Activated T-cell treated with anti-CD3 and anti-CD28 coated beads, Interleukin-2, amount 50 U/mL, for 48 hours (primary cell): ENCODE measurements around the gene PAXIP1.

Experiments used
- DNase-seq, 2 experiments: peaks; one replicate each; pipeline ENCODE4 v3.0.0-alpha.2; 2020

The PAXIP1 gene

GRCh38 chr7:154910977-154911376, 91.9 kb downstream of the PAXIP1 start:
- DNase-seq = no peak

GRCh38 chr7:154910125-154910524, 92.8 kb downstream of the PAXIP1 start:
- DNase-seq = no peak

- DNase-seq = no peak
Measured at GRCh38 chr7:154909241-154910105, 93.5 kb downstream of the PAXIP1 start.

GRCh38 chr7:154907651-154908620, 95.0 kb downstream of the PAXIP1 start:
- DNase-seq = no peak

GRCh38 chr7:154906736-154907355, 96.1 kb downstream of the PAXIP1 start:
- no peak for DNase-seq

- DNase-seq = no peak
Measured at GRCh38 chr7:154906201-154906600, 96.7 kb downstream of the PAXIP1 start.

- no peak for DNase-seq
Measured at GRCh38 chr7:154905615-154906014, 97.3 kb downstream of the PAXIP1 start.

GRCh38 chr7:154905146-154905545, 97.8 kb downstream of the PAXIP1 start:
- DNase-seq = no peak

GRCh38 chr7:154903083-154903731, 99.7 kb downstream of the PAXIP1 start:
- DNase-seq = no peak

- no peak for DNase-seq
Measured at GRCh38 chr7:154902600-154903082, 100.3 kb downstream of the PAXIP1 start.

GRCh38 chr7:154899862-154900261, 103.1 kb downstream of the PAXIP1 start:
- no peak for DNase-seq

GRCh38 chr7:154898973-154899855, 103.7 kb downstream of the PAXIP1 start:
- DNase-seq = no peak

- DNase-seq = no peak
Measured at GRCh38 chr7:154896076-154896475, 106.8 kb downstream of the PAXIP1 start.
